ENCODE data around the gene LRP1-AS. TPM values are rescaled to one million over a fixed set of nuclear protein-coding genes. Genes with fewer than 3 reads are reported as not detected.

The LRP1-AS gene
- total RNA-seq = not detected
- not detected for polyA plus RNA-seq
- long read RNA-seq, donor 1 = 0 reads
- long read RNA-seq, donor 2 = 0 reads
- long read RNA-seq, donor 3 = 0 reads
- long read RNA-seq, donor 4 = 0 reads
- long read RNA-seq, donor 5 = 0 reads

DNA sequence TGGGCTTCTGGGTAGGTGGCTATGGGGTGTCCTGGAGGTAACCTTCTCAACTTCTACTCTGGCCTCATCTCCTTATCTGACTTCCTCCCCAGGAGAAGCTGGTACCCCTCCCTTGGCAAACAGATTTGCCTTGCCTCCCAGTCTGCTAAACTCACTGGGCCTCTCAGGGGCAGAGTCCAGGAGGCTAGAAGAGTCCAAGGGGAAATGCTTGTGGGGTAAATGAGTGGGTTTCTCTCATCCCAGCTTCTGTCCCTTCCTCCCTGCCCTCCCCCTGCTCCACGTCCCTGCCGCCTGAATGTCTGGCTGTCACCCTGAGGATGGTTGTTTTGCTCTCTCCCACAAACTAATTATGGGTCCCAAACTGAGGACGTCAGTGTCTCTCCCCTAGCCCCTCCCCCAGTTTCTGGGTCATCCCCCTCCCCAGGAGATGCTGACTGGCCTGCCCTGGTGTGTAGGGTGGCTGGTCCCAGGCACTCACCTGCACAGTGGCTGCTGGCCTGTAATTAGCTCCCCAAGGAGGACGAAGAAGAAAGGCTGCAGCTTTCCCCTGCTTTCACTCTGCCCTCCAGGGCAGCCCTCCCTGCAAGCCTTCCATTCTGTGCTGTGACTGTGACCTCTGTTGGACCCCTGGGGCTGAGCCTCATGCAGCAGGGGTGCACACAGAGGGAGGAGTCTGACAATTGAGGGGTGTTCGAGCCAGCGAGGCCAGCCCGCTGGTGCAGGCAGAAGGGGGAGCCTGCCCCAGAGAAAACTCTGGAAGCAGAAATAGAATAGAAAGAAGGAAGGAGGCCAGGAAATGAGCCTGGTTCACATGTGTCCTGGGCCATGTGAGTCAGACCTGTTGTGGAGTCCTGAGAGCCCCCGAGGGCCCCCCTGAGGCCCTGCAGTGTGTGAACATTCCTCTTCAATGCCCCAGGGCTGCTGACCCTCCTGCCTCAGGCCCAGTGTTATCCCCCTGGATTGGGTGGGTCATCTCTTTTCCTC lies at the start of gene LRP1-AS:
Gene LRP1-AS, minus strand, starts transcription at position 659 of the 984 bp plus-strand sequence.
- no peak for ATAC-seq (ENCODE audit: insufficient read depth, low FRiP score)
- WGBS, 2 donors = 54 to 56% methylated on average over 8 of the region's 8 CpGs
- TF ChIP-seq CTCF (IDR thresholded peaks at IDR 0.05; ENCODE audit: control extremely low read depth, extremely low read depth) = no peak
- no peak for DNase-seq
- Histone ChIP-seq H3K27me3 (ENCODE audit: control insufficient read depth in 3 of 3, insufficient read depth in 3 of 3, low read length in 2 of 3) (no peaks in the 10 kb centered on the region), H3K9ac (ENCODE audit: insufficient read depth in 1 of 2, low read length in 2 of 2) (no peak within 1 kb of the TSS), H3K36me3 (ENCODE audit: control insufficient read depth in 4 of 4, insufficient read depth in 4 of 4, low read length in 4 of 4) (peaks cover 0 to 50% (median 32%) of the 10 kb centered on the region in 4 donors), H3K27ac (ENCODE audit: low read depth in 1 of 2, low read length in 1 of 2) (peak within 1 kb of the TSS in 1 of 2 donors; percentile 41), H3K9me3 (ENCODE audit: control insufficient read depth in 4 of 4, insufficient read depth in 3 of 4, low read length in 3 of 4) (no peaks in the 10 kb centered on the region), H3K4me3 (no peak within 1 kb of the TSS), H3K4me1 (ENCODE audit: control insufficient read depth in 5 of 5, insufficient read depth in 5 of 5, low read length in 5 of 5) (peaks cover 14 to 73% (median 41%) of the 10 kb centered on the region in 5 donors)

DNA sequence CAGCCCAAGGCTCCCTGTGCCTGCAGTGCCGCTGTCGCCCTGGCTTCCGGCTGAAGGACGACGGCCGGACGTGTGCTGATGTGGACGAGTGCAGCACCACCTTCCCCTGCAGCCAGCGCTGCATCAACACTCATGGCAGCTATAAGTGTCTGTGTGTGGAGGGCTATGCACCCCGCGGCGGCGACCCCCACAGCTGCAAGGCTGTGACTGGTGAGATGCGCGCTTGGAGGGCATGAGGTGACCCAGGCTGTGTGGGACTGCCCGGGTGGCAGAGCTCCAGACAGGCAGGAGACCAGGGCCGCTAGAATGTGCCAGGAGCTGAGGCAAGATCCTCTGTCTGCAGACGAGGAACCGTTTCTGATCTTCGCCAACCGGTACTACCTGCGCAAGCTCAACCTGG lies 49.5 kb upstream of the LRP1-AS start:
- TF ChIP-seq CTCF (IDR thresholded peaks at IDR 0.05; ENCODE audit: control extremely low read depth, extremely low read depth) = no peak
- ATAC-seq (ENCODE audit: insufficient read depth, low FRiP score) (no peak), DNase-seq (no peak)
- Histone ChIP-seq H3K9me3 (ENCODE audit: control insufficient read depth in 4 of 4, insufficient read depth in 3 of 4, low read length in 3 of 4) (no peaks in the 10 kb centered on the region), H3K9ac (ENCODE audit: insufficient read depth in 1 of 2, low read length in 2 of 2) (no peak overlapping the region), H3K27me3 (ENCODE audit: control insufficient read depth in 3 of 3, insufficient read depth in 3 of 3, low read length in 2 of 3) (no peaks in the 10 kb centered on the region), H3K4me3 (no peak overlapping the region), H3K27ac (ENCODE audit: low read depth in 1 of 2, low read length in 1 of 2) (no peak overlapping the region), H3K36me3 (ENCODE audit: control insufficient read depth in 4 of 4, insufficient read depth in 4 of 4, low read length in 4 of 4) (peaks cover 0 to 83% (median 62%) of the 10 kb centered on the region in 4 donors), H3K4me1 (ENCODE audit: control insufficient read depth in 5 of 5, insufficient read depth in 5 of 5, low read length in 5 of 5) (no peaks in the 10 kb centered on the region)
- 92 to 93% methylated on average over 22 of the region's 22 CpGs for WGBS, 2 donors

- Histone ChIP-seq H3K36me3 (ENCODE audit: control insufficient read depth in 4 of 4, insufficient read depth in 4 of 4, low read length in 4 of 4) (peaks cover 0 to 83% (median 66%) of the 10 kb centered on the region in 4 donors), H3K4me1 (ENCODE audit: control insufficient read depth in 5 of 5, insufficient read depth in 5 of 5, low read length in 5 of 5) (no peaks in the 10 kb centered on the region), H3K4me3 (no peak overlapping the region), H3K27me3 (ENCODE audit: control insufficient read depth in 3 of 3, insufficient read depth in 3 of 3, low read length in 2 of 3) (no peaks in the 10 kb centered on the region), H3K9ac (ENCODE audit: insufficient read depth in 1 of 2, low read length in 2 of 2) (no peak overlapping the region), H3K9me3 (ENCODE audit: control insufficient read depth in 4 of 4, insufficient read depth in 3 of 4, low read length in 3 of 4) (no peaks in the 10 kb centered on the region), H3K27ac (ENCODE audit: low read depth in 1 of 2, low read length in 1 of 2) (no peak overlapping the region)
- TF ChIP-seq CTCF (IDR thresholded peaks at IDR 0.05; ENCODE audit: control extremely low read depth, extremely low read depth) = no peak
- 79 to 89% methylated on average over 4 of the region's 4 CpGs for WGBS, 2 donors
- DNase-seq (no peak), ATAC-seq (ENCODE audit: insufficient read depth, low FRiP score) (no peak)
Observed at GRCh38 chr12:57196439-57196838, 49.0 kb upstream of the LRP1-AS start.
